HG02973 (cell line): ENCODE data around the gene TIAM1.

Experiments
- ATAC-seq: cut with Tn5 transposase; IDR thresholded peaks from one replicate; pipeline ENCODE4 v1.9.1; 2021; ENCODE audit warnings: moderate library complexity; ENCODE audit not compliant: unreplicated experiment

TIAM1 gene

DNA sequence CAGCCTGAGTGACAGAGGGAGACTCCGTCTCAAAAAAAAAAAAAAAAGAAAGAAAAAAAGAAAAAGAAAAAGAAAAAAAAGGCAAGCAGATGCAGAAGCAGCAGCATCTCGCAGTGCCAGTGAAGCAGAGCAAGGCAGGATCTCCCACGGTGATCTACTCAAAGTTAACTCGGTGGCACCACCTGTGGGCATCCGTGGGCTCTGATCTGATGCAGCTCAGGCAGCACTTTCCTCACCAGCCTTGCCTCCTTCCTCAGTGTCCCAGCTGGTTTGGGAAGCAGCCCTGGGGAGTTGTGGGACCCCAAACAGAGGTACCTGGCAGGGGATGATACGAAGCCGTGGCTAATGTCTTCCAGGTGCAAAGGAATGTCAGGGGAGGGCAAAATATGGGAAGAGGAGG is 201.5 kb downstream of the TIAM1 start:
- ATAC-seq, result no peak

DNA sequence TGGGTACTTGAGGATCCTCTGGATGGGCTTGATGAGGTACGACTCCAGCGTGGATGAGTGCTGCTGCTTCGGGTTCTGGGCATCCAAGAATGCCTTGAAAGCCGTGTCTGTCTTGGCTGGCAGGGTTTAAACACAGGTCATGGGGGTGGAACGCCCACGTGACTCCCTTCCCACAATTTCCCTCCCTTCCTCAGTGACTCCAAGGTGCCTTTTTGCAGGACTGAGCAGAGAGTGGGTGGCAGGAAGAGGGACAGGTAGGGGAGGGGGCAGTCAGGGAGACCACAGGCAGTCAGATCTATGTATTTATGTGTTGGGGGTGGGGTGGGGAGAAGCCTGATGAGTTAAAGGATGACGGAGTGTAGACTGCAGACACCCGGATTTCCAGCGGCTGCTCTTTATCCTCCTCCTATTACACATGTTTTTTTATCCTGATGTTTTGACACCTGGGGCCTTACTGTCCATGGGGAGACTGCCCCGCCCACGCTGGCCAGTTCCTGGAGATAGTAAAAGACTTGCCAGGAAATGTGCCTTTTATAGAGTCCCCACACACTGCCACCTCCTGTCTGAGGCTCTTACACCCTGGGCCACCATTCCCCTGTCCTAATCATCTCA is 202.6 kb downstream of the TIAM1 start:
- ATAC-seq, result no peak

DNA sequence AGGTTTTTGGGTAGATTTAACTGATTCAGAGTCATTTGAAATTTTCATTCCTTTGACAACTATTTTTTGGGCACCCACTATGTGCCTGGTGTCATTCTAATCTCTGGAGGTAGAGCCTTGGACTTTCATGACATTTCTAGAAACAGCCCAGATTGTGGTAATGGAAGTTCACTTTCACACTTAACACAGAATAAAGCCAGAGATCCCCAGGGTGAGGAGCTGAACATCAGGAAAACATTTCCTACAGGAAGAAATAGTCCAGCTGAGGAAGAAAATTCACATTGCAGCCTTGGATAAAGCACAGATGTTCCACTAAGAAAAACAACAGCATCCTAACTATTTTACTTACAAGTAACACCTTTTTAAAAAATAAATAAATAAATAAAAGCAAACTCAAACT is 203.4 kb downstream of the TIAM1 start:
- ATAC-seq, result no peak

DNA sequence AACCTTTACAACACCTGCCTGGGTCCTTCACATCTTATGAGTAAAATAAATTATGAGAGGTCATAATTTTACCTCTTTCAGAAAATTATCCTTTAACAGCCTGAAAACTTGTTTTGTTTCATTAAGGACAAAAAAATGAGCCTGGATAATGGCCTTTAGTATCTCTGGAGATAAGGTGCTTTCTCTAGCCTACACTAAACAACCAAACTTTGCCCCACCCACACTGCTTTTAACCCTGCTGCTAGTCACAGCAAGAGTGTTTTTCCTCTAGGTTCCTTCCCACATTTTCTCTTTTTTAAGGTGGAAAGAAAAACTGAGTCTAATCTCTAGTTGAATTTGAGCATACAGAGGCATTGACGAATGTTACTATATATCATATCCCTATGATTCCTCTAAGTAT is 204.0 kb downstream of the TIAM1 start:
- ATAC-seq, result no peak

DNA sequence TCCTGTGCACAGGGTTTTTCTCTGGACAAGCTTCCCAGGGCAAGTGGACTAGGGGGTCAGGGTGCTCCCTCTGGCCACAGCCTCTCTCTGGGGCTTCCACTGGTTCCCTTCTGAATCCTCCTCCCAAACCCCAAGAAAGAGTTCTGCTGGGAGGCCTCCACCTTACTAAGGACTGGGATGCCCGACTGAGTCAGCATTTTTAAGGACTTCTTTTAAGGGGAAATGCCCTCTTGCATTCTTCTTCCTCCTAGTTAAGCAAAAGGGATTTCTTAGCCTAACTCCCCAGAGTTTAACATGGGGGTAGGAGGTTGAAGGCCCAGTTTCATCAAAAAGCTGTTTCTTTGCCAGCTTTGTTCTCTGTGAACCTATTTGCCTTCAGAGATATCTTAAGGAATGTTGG is 206.1 kb downstream of the TIAM1 start:
- no peak for ATAC-seq

DNA sequence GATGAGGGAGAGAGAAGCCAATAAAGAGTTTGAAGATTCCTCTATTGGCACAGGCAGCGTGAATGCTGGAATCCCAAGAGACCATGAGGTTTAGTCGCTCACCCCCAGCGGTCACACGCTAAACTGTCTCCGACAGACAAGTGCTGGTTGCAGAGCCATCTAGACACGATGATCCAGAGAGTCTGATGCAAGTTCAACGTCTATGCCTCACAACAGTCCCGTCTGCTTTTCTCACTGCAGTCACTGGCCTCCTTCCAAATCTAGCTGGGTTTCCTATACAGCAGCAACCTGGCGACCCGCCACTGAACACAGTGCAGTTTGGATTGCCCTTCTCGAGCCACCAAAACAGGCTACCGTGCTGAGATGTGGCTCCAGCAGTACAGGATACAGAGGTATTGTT is 207.2 kb downstream of the TIAM1 start:
- peak; percentile 41 for ATAC-seq

DNA sequence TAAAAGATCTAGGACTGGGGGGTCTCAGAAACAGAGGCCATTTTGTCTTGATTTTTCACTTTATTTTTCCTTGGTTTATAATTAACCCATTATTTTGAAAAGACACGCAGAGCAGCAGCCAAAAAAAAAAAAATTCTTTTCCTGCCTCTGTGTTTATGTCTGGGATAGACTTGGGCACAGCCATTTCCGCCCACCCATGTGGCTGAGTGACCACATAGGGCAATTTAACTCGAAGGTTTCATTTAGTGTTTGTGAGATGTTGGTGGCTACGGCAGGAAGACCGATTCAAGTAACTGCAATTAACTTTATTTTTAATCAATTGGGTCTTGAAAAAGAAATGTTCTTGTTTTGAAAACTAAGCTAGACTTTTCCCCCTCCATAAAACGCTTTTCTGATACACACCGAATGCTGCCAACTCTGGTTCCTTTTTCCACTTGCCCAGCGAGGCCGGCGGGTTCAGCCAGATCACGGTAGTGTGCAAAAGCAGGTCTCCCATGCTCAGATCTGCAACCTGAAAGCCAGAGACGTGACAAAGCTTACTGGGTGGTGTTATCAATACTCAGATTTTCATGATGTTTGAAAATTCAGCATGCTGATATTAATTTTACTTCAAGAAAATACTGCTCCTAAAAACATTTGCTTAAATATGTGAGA is 208.4 kb downstream of the TIAM1 start:
- no peak for ATAC-seq

DNA sequence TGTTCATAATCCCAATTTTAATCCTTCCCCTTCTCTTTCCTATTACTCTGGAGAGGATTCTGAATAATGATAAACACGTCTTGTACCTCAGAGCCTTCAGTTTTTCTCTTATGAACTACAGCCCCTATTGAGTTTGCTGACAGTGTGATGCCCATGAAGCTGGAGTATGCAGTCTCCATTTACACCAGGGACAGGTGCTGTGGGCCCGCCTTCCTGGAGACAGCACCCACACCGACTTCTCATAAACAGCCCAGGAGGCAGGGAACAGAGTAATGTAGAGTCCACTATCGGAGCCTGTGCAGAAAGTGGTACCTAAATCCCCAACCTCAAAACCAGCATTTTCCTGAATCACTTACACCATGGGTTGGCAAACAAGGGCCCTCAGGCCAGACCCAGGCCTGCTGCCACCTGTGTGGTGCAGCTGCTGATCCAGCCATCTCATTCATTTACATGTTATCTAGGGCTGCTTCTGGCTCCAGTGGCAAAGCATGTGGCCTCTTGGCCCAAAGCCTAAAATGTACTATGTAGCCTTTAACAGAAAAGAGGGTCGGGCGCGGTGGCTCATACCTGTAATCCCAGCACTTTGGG is 210.7 kb downstream of the TIAM1 start:
- ATAC-seq, result no peak

DNA sequence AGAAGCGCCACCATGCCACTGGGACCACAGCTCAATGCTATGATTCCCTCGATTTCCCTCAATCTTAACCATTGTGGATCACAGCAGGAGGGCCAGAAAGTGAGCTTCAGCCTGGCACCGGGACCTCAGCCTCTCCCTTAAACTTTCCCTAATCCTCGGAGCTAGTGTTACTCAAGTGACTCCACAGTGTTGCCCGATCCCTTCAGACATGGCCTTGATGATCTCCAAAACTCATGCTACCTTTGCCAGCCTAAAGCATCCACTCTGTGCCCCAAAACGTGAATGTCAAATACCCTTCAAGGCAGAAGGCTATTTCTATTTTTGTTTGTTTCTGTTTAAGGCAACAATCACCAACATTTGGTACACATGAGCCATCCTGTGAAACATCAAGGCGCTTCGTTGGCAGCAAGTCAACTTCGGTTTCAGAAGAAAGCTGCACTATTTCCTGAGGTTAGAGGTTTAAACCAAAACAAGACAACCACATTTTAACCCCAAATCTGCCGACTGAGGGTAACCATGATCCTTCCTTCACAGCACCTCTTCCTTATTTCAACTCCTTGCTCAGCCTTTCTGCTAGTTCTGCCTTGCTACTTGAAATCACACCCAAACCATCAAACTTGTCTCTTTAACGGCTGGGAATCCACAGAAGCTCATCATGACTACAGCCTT is 211.4 kb downstream of the TIAM1 start:
- ATAC-seq, result peak; percentile 79

DNA sequence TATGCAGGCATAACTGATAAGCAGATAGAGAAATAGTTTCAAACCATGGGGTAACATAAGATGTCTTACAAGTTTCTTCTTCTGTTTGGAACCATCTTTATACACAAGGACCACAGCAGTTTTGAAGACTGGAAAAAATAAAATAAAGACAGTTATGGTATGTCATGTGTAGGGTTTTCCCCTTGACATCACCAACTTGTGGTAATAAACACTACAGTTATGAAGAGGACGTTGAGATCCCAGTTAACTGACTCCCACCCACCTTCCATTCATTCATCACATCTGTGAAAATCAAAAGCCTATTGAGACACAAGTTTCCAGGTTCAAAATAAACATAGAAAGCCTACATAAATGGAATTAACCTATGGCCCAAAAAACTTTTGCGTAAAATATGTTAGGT is 213.2 kb downstream of the TIAM1 start:
- no peak for ATAC-seq

DNA sequence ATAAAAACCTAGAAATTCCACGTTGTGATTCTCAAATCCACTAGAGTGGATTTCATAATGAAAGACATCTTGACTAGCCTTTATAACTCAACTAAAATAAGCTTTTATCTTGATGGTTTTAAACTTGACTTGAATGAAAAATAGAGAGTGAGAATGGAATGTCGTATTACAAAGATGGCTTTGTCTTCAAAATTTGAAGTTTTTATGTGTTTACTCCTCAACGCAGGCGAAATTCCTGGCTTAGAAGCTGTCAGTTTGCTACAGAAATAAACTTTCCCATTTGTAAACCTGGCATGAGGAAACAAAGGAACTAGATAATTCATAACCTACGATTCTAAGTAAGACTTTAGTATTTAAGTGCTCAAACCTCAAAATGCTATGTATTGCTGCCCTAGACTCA is 215.8 kb downstream of the TIAM1 start:
- no peak for ATAC-seq

DNA sequence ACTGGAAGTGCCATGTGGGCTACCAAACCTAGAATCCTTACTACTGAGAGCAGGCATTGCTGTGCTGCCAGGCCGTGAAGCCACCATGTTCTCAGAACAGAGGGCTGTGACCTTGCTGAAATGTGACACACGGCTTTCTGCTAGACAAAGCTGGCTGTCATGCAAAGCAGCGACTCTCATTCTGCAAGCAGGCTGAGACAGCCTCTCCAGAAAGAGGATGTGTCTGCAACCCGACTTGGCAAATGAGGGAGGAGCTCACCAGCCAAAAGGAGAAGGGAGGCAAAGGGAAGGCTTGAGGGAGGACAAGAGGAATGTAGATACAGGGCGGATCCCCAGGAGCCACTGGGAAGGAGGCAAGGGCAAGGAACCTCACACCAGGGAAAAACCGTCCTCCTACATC is 220.1 kb downstream of the TIAM1 start:
- ATAC-seq, result no peak

DNA sequence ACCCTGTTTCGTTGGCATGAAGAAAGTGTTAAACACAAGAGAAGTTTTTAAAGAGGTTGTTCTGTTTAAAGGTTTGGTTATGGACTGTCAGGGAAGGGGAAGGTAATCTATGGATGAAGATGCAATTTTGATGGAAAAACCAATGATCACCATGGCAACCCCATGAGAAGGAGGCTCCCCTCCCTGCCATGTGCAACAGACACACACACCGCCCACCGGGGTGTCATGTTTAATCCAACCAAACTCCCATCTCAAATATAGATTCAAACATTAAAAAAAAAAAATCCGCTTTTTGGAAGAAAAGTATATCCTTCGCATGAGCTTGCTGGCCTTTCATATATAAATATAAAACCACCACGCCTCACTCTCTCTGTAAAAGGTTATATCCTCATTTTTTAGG is 224.9 kb downstream of the TIAM1 start:
- ATAC-seq, result no peak

DNA sequence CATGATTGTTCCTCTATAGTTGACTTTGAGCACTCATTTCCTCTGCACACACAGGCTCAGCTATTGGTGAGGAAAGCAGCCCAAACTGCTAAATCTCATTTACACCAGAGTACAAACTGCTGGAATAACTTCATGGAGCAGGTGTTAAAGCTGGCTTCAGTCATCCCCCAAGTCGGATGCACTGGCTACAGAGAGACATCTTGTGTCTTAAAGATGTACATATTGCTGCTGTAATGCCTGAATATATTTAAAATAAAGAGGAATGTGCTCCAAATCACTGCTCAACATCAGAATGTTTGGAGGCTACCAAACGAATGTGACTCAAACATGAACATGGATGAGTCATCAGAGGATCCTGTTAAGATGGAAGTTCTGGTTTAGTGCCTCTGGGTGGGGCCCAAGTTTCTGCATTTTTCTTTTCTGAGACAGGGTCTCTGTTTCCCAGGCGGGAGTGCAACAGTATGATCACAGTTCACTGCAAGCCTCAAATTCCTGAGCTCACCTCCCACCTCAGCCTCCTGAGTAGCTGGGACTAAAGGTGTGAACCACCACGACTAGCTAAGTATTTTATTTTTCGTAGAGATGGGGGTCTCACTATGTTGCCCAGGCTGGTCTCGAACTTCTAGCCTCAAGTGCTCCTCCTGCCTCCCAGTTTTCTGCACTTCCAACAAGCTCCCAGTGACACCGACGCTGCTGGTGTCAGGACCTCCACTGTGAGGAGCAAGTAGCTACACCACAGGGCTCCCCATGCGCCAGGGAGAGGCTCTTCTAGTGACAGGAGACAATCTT is 226.7 kb downstream of the TIAM1 start:
- ATAC-seq, result no peak

DNA sequence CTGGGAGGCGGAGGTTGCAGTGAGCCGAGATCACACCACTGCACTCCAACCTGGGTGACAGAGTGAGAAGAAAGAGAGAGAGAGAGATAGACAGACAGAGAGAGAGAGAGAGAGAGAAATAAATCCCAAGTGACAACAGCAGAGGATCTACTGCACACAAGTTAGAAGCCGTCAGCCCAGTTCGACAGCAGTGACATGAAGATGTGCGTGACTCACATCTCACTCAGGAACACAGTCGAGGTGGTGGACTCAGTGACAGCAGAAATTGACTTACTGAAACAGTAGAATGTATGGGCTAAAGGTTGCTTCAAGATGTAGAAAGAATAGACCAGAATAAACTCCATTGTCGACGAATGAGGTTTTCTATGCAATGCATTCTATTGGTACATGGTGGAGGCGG is 228.8 kb downstream of the TIAM1 start:
- ATAC-seq, result no peak

DNA sequence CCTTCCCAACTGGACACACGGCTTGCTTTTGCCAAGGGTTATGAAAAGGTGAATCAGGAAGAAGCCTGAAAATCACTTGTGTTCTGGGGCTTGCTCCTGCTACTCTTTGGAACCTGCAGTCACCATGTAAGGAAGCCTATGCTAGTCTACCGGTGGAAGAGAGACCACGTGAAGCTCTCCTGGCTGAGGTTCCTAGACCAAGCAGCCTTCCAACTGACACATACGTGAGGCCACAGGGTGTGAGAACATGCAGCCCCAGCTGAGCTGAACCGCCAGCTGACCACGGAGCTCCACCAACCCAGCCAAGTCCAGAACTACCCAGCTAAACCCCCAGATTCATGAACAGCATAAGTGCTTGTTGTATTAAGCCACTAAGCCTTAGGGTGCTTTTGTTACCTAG is 233.0 kb downstream of the TIAM1 start:
- no peak for ATAC-seq

DNA sequence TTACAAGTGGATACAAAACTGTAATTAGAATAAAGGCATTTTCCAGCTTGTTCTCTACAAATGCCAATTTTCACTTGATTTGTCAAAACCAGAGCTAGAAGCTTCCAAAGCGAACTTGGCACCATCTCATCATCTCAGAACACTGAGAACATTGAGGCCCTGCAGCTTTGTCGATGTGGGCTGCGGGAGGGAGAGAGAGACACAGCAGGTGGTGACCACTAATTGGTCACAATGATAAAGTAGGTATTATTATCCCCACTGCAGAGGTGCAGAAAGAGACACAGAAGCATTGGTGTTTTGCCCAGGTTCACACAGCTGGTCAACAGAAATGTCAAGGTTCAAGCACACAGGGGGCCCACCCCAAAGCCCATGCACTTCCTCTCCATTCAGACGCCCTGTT is 233.6 kb downstream of the TIAM1 start:
- ATAC-seq, result no peak

DNA sequence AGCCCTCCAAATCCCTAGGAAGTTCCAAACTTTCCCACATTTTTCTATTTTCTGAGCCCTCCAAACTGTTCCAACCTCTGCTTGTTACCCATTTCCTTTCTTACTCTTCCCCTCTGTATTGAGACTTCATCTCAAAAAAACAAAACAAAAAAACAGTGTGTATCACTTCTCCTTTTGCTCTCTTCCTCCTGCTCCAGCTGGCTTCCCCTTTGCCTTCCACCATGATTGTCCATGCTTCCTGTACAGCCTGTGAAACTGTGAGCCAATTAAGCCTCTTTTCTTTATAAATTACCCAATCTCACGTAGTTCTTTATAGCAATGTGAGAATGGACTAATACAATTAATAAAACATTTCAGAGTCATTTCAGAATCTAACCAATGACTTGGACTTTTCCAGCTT is 236.2 kb downstream of the TIAM1 start:
- no peak for ATAC-seq

DNA sequence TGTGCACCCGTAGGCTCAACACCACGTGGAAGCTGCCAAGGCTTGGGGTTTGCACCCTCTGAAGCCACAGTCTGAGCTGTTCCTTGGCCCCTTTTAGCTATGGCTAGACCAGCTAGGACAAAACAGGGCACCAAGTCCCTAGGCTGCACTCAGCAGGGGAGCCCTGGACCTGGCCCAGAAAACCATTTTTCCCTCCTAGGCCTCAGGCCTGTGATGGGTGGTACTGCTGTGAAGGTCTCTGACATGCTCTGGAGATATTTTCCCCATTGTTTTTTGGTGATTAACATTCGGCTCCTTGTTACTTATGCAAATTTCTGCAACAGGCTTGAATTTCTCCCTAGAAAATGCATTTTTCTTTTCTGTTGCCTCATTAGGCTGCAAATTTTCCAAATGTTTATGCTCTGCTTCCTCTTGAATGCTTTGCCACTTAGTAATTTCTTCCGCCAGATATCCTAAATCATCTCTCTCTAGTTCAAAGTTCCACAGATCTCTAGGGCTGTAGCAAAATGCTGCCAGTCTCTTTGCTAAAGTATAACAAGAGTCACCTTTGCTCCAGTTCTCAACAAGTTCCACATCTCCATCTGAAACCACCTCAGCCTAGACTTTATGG is 236.8 kb downstream of the TIAM1 start:
- no peak for ATAC-seq

DNA sequence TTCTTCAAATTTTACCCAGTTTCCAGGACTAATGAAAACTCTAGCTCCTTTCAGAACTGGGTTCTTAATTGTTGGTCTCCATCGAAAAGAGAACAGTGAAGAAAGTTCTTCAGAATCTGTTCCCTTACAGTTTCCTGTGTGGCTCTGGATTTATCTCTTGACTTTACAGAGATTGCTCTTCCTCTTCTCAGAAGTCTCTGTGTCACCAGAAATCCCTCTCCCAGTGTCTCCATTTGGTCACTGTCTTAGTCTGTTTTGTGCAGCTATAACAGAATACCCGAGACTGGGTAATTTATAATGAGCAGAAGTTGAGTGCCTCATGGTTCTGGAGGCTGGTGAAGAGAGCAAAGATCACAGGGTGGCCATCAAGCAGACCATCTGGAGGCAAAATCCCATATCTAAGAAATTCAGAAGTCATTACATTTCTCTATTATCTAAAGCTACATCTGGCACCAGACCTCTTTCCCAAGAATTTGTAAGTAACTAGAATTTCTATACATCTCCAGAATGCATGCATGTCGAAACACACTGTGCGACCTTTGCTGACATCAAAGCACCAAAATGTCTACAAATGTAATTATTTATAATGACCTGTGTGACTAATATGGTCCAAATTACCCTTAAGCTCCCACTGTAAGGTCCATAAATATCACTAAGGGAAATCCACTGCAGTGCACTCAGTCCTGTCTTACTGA is 240.3 kb downstream of the TIAM1 start:
- ATAC-seq, result no peak
